Caki2 (cell line): Measurements from ENCODE around the gene DBT. TPM values are rescaled to one million over a fixed set of nuclear protein-coding genes. Genes with fewer than 3 reads are reported as not detected.
"Not testable (repeated sequence)": the region's sequence is repeated elsewhere in the genome, so short reads cannot be mapped to it uniquely, and the experiment has no call there.

Experiments
- DNase-seq: peaks from one replicate; pipeline ENCODE4 v3.0.0-alpha.2; 2015; ENCODE audit warnings: low read depth
- in situ Hi-C: cut with HindIII; loops from 2 replicates; pipeline ENCODE4 v1.10.0; 2016; ENCODE audit warnings: low sequenced_read_pairs, low pct_unique_long_range_greater_than_20kb, mixed read lengths
- total RNA-seq: library from RNA; depleted of rRNA; stranded (reverse); fragments of >200 nt; shearing (Covaris generic); gene quantifications from 2 replicates; pipeline ENCODE4 v1.2.3, GENCODE V29; 2014; ENCODE audit warnings: low replicate concordance

DBT gene
- total RNA-seq, 1 experiment from 2014 or later, result 1.2 TPM

DNA sequence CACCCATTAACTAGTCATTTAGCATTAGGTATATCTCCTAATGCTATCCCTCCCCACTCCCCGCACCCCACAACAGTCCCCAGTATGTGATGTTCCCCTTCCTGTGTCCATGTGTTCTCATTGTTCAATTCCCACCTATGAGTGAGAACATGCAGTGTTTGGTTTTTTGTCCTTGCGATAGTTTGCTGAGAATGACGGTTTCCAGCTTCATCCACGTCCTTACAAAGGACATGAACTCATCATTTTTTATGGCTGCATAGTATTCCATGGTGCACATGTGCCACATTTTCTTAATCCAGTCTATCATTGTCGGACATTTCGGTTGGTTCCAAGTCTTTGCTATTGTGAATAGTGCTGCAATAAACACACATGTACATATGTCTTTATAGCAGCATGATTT, 8.8 kb upstream of the DBT start:
- in situ Hi-C loops, DNase-seq: not testable (repeated sequence)

GRCh38 chr1:100256273-100256672, 6.6 kb upstream of the DBT start:
- in situ Hi-C loops, DNase-seq: not testable (repeated sequence)

- in situ Hi-C loops, result no loop called here
- DNase-seq, result no peak
Observed at GRCh38 chr1:100253552-100253951, 3.9 kb upstream of the DBT start.

- in situ Hi-C loops, result no loop called here
- DNase-seq, result no peak
Observed at GRCh38 chr1:100252901-100253300, 3.3 kb upstream of the DBT start.

GRCh38 chr1:100250807-100251206, 1.2 kb upstream of the DBT start:
- in situ Hi-C loops, result no loop called here
- DNase-seq, result no peak

DNA sequence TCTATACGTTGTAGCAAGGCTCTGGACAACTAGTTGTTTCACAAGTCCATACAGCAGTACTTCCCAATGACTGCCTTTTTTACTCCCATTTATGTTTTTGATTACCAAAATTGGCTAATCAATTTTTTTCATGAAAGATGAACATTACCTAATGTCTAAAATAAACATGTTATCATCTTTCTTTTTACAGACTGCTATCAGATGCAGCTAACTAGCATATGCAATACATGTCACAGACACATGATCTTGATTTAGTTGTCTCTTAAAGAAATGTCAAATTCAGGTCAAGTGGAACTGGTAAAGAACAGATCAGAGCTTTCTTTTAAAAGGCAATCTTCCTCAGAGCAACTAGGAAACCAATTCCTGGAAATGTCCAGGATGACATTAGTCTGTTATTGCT, 630 bp upstream of the DBT start:
- no peak for DNase-seq
- in situ Hi-C loops, result no loop called here

DNA sequence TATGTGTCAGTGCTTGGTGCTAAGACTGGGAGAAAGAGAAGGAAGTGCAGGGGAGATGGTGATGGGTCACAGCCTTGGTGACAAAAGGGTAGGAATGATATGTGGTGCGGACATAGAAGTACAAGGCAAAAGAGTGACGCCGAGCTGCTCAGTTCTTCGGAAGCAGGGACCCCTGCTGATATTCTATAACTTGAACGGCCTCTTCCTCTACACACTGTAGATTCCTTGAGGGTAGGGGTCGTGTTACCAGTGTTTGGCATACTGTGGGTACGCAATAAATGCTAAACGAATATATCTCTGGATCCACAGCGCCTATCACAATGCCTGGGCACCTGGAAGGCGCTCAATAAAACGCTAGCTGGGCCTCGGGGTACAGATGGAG, 488 bp downstream of the DBT start:
- no peak for DNase-seq
- in situ Hi-C loops, result no loop called here

DNA sequence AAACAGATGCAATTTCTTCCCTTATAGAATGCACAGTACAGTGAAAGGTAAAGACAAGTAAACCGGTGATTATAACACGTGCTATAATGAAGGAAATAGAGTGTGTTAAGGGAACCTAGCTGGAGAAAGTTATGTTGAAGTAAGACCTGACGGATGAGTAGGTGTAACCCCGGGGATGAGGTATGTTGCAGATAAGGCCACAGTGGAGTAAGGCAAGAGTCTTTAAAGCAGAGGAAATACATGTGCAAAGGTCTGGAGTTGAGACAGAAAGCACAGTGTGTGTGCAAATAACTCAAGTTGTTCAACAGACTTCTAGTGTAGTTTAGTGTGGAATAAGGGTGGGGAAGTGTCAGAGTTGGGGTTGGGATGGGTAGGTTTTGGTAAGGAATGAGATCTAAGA, 2.9 kb downstream of the DBT start:
- in situ Hi-C loops, result no loop called here
- no peak for DNase-seq

DNA sequence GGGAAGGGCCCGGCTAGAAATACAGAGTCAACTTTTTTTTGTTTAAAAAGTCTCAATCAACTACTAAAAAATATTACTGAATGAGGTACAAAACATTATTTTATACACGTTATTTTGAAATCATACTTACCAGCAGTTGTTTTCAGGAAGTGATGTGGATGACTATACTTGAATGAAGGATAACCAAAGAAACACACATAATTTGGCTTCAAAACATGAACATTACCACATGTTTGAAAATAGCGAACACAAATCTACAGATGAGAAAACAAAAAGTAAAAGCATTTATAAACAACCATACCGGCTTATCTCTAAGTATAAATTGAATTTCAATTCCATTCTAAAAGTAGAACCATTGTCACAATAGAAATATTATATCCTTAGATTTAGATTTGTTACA, 9.0 kb downstream of the DBT start:
- DNase-seq, result no peak
- in situ Hi-C loops, result no loop called here

DNA sequence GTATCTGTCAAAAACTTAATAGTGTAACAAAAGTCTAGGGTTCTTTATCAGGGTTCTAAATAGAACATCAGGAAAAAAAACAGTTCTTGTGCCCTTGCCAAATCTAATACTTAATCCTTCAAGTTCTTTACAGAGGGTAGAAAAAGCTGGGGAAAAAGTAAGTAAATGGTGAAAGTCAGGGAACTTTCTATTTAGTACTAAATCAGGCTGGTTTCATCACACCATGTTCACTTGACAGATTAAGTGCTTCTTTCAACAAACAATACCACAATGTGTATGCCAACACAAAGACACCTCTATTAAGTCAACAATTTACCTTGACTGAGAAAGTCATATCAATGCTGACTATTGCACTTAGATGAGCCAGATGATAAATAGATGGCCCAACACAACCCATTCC, 9.7 kb downstream of the DBT start:
- in situ Hi-C loops, result no loop called here
- DNase-seq, result no peak

DNA sequence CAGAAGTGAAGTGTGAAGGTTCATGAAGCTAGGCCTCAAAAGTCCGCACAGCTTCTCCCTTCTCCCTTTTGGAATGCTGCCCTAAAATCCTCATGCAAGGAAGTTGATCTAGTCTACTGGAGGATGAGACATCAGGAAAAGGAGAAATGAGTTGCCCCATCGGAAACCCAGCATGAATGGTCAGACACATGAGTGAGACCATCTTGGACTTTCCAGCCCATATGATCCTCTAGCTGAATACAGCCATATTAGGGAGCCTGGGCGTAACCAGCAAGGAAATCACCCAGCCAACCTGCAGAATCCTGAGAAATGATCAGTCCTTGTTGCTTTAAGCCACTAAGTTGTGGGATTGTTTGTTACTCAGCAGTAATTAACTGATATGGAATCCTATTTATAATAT, 12.5 kb downstream of the DBT start:
- DNase-seq, result no peak
- in situ Hi-C loops, result no loop called here

DNA sequence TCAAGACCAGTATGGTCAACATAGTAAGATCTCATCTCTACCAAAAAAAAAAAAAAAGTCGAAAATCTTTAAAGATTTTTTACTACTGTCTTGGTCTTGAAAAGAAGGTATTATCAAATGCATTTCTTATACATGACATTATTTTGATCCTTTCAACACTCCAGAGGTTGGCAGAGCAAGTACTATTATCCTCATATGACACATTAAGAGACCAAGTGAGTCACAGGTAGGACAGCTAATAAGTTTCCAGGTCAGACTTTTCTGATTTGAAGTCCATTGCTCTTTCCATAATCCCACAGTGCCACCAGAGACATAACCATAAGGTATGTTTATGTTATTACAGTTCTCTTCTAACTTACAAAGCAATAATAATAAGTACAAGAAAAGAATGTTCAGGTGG, 15.2 kb downstream of the DBT start:
- DNase-seq, result no peak
- in situ Hi-C loops, result no loop called here

DNA sequence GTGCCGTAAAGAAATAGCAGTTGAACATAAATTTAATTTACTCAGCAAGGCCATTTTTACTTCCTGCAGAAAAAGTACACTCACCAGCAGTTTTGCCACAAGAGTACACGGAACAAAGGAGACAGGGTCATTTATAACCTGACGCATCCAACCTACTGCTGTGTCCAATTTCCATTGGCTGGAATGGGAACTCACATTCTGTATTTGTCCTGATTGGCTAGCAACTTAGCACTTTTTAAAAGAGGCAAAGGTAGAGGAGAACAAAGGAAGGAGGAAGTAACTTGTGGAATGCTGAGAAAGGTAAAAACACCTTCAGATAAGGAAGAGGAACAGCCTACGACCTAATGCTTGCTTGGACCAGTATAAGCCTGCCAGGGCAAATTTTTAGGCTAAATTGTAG, 16.1 kb downstream of the DBT start:
- DNase-seq, in situ Hi-C loops: not testable (repeated sequence)

DNA sequence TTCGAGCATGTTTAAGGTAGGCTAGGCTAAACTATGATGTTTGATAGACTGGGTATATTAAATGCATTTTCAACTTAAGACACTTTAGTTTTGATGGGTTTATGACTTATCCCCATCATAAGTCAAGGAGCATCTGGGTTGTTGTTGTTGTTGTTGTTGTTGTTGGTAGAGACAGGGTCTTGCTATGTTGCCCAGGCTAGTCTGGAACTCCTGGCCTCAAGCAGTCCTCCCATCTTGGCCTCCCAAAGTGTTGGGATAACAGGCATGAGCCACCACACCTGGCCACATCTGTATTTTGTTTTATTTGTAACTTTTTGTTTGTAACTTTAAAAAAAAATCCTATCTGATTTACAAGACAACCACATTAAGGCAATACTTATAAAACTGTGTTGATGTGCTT, 17.5 kb downstream of the DBT start:
- in situ Hi-C loops, result no loop called here
- DNase-seq, result no peak

DNA sequence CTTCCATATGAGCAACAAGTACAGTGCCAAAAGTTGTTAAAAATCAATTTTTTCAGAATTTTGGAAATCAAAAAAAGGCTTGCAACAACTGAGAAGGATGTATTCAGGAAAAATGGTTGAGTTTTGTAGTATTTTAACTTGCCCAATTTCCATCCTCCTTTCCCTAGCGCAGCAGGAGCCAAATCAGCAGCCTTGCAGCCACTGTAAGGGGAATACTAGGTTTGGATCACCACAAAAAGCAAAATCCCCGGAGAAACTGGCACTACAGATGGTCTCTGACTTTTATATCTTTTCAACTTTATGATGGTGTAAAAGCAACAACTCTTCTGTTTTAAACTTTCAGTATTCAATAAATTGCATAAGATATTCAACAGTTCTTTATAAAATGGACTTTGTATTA, 17.9 kb downstream of the DBT start:
- in situ Hi-C loops, result no loop called here
- DNase-seq, result no peak

DNA sequence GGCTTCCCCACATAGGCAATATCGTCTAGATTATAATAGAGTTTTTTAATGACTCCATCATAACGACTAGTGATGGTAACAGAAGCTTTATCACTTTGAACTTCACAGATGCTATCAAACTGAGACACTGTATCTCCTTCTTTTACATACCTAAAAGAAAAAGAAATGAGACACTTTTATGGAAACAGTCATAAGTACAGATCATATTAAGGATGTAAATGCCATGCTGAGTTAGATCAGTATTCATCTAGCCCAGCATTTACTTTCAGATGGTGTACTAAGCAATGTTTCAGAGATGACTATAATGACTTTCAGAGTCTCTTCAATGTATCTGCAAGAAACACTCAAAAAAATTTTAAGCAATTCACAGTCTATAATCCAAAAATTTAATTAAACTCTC, 18.9 kb downstream of the DBT start:
- in situ Hi-C loops, result no loop called here
- DNase-seq, result no peak

DNA sequence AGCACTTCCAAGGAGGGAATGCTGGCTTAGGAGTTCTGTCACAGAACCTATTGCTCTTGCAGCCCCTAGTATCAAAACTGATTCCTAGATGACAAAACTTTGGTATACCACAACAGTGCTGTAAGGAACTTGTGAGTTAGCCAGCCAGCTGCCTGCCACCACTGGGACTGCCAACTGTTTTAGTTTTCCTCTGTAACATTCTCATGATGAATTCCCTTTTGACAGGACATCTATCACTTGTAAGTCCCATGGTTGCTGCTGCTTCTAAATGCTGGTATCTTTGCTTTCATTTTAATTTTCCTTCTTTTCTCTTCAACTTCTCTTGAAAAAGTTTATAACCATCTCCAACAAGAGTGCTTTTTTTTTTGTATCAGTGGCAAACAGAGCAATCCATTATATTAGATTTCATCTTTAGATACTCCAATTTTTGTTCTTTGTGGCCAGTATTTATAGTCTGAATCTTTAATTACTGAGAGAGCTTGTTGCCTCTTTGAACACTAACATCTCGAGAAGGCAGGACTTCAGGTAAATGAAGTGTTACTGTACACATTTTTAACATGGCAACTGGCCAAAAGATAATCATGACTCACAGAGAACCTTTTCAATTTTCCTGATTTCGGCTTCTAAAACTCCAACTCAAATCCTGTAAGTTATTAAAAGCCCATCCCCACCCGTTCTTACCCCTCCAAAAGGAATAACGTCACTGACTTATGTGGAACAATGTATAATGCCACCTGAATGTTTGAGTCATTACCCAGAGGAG, 19.8 kb downstream of the DBT start:
- DNase-seq, result no peak
- in situ Hi-C loops, result no loop called here

GRCh38 chr1:100222428-100222827, 27.2 kb downstream of the DBT start:
- in situ Hi-C loops, result no loop called here
- DNase-seq, result no peak

DNA sequence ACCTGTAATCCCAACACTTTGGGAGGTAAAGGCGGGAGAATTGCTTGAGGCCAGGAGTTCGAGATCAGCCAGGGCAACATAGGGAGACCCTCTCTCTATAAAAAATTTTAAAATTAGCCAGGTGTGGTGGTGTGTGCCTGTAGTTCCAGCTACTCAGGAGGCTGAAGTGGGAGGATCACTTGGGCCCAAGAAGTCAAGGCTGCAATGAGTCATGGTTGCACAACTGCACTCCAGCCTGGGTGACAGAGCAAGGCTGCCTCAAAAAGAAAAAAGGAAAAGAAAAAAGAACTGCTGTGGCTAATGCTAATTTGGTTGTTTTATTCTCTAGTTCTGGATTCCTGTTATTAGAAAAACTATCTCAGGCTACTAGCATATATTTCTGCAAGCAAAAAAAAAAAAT, 29.8 kb downstream of the DBT start:
- no peak for DNase-seq
- in situ Hi-C loops, result no loop called here

DNA sequence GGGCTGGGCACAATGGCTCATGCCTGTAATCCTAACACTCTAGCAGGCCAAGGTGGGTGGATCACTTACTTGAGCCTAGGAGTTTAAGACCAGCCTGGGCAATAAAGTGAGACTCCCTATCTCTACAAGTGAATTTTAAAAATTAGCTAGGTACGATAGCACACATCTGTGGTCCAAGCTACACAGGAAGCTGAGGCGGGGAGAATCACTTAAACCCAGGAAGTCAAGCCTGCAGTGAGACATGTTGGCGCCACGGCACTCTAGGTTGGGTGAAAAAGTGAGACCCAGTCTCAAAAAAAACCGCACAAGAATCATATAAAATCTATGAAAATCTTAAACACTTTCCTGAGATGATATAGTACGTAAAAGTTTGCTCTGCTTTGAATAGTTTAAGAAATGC, 30.2 kb downstream of the DBT start:
- in situ Hi-C loops, result no loop called here
- DNase-seq, result no peak

GRCh38 chr1:100217834-100218233, 31.8 kb downstream of the DBT start:
- in situ Hi-C loops, result no loop called here
- no peak for DNase-seq
